Measurements from ENCODE around the gene CUEDC1. TPM values are rescaled to one million over a fixed set of nuclear protein-coding genes. Genes with fewer than 3 reads are reported as not detected.

CUEDC1 gene
- total and polyA plus RNA-seq, 2 of the 13 experiments (the other 11 are each of a cell fraction or from before 2014, with no cell fraction given) = 7.4 to 12.9 TPM

- peak; percentile 70 for TF ChIP-seq HDAC1 (CRISPR knock-in tag; IDR thresholded peaks at IDR 0.05)
- 0 out of 2 replicates have a peak, but pooled peaks have one; percentile 25 for TF ChIP-seq ZNF343 (CRISPR knock-in tag; IDR thresholded peaks at IDR 0.05)
- no peak for TF ChIP-seq SMAD9 (CRISPR knock-in tag; IDR thresholded peaks at IDR 0.05)
- no peak for TF ChIP-seq ZNF264 (CRISPR knock-in tag; IDR thresholded peaks at IDR 0.05)
- TF ChIP-seq MAZ (IDR thresholded peaks at IDR 0.05; ENCODE audit: borderline replicate concordance, low read depth, low read length) = 0 out of 2 replicates have a peak, but pooled peaks have one; percentile 24
- TF ChIP-seq MAZ (CRISPR knock-in tag; IDR thresholded peaks at IDR 0.05; ENCODE audit: low read depth) = peak; percentile 61; the same call in 1 of the 2 replicates
- TF ChIP-seq LRRFIP1 (CRISPR knock-in tag; conservative IDR thresholded peaks at IDR 0.05) = no peak
- no peak for TF ChIP-seq E2F2 (CRISPR knock-in tag; IDR thresholded peaks at IDR 0.05; ENCODE audit: borderline replicate concordance)
- TF ChIP-seq ZNF235 (CRISPR knock-in tag; IDR thresholded peaks at IDR 0.05; ENCODE audit: borderline replicate concordance) = peak; percentile 1; the same call in 1 of the 2 replicates
- peak; percentile 43; the same call in 1 of the 2 replicates for TF ChIP-seq NR2C2 (CRISPR knock-in tag; IDR thresholded peaks at IDR 0.05; ENCODE audit: borderline replicate concordance)
- peak; percentile 62; the same call in 1 of the 2 replicates for TF ChIP-seq CREB1 (IDR thresholded peaks at IDR 0.05)
- no peak for TF ChIP-seq CREB1 (CRISPR knock-in tag; IDR thresholded peaks at IDR 0.05)
- peak; percentile 66 for TF ChIP-seq FOSL2 (CRISPR knock-in tag; IDR thresholded peaks at IDR 0.05)
These were observed 62.2 kb downstream of the CUEDC1 start (continued) for GRCh38 chr17:57892820-57893595.

All from HepG2 (cell line).